Ascending aorta (tissue), 2 donors: ENCODE measurements around the gene DNAI1. TPM values are rescaled to one million over a fixed set of nuclear protein-coding genes. Genes with fewer than 3 reads are reported as not detected.

ENCODE experiments used
- DNase-seq, 2 donors: peaks; one replicate each; pipeline ENCODE4 v3.0.0-alpha.2; 2019; ENCODE audit warnings: low spot score in 2 of 2
- H3K27ac ChIP-seq, 2 donors: fragments of 200-600 bp; sonication (generic); one replicate each; pipeline ENCODE4 v1.5.1; 2016 to 2017; ENCODE audit warnings: mild to moderate bottlenecking in 1 of 2
- H3K27me3 ChIP-seq: fragments of 200-600 bp; sonication (generic); one replicate; pipeline ENCODE4 v1.5.1; 2017
- H3K36me3 ChIP-seq, 2 donors: fragments of 200-600 bp; sonication (generic); one replicate each; pipeline ENCODE4 v1.5.1; 2016
- H3K4me1 ChIP-seq, 2 donors: fragments of 200-600 bp; sonication (generic); one replicate each; pipeline ENCODE4 v1.5.1; 2016 to 2017; ENCODE audit warnings: mild to moderate bottlenecking in 1 of 2
- H3K4me3 ChIP-seq, 2 donors: fragments of 200-600 bp; sonication (generic); one replicate each; pipeline ENCODE4 v1.5.1; 2016 to 2017; ENCODE audit warnings: mild to moderate bottlenecking in 1 of 2
- H3K9me3 ChIP-seq, 2 donors: fragments of 200-600 bp; sonication (generic); one replicate each; pipeline ENCODE4 v1.5.1; 2016
- CTCF ChIP-seq, 3 experiments: fragments of 200-600 bp in 2 of 3; fragments of 450-650 bp in 1 of 3; sonication (generic) in 2 of 3; IDR thresholded peaks; one replicate each; pipeline ENCODE4 v1.5.1; 2016 to 2019; ENCODE audit warnings: antibody characterized with exemption in 3 of 3, mild to moderate bottlenecking in 1 of 3, moderate library complexity in 1 of 3
- intact Hi-C: fragments of 100-400 bp; cut with DNase I; formaldehyde crosslinking; loops from one replicate; pipeline ENCODE4 v1.15.1; 2023
- total RNA-seq: library from RNA; depleted of rRNA; stranded (reverse); fragments of >200 nt; gene quantifications from one replicate; pipeline ENCODE4 v1.1.0, GENCODE V29; 2016

DNAI1 gene
- total RNA-seq, 1 donor from 2014 or later: not detected

- Histone ChIP-seq H3K9me3 (no peaks in the 10 kb centered on the region), H3K36me3 (no peaks in the 10 kb centered on the region), H3K27ac (no peak overlapping the region), H3K4me1 (no peaks in the 10 kb centered on the region), H3K27me3 (no peaks in the 10 kb centered on the region), H3K4me3 (no peak overlapping the region)
- intact Hi-C loops: no loop called here
- DNase-seq: no peak
- TF ChIP-seq CTCF (IDR thresholded peaks at IDR 0.05): no peak
Measured at GRCh38 chr9:34492051-34492450, 33.4 kb downstream of the DNAI1 start.

GRCh38 chr9:34493972-34494535, 35.4 kb downstream of the DNAI1 start:
- no peak for DNase-seq

GRCh38 chr9:34496149-34496712, 37.6 kb downstream of the DNAI1 start:
- TF ChIP-seq CTCF (IDR thresholded peaks at IDR 0.05): no peak
- H3K9me3 ChIP-seq: no peaks in the 10 kb centered on the region
- H3K36me3 ChIP-seq: no peaks in the 10 kb centered on the region
- DNase-seq: no peak
- intact Hi-C loops: no loop called here
- H3K27ac ChIP-seq: no peak overlapping the region
- no peak overlapping the region for H3K4me3 ChIP-seq
- H3K4me1 ChIP-seq: no peaks in the 10 kb centered on the region
- H3K27me3 ChIP-seq: no peaks in the 10 kb centered on the region

More at GRCh38 chr9:34493972-34494535, 35.4 kb downstream of the DNAI1 start:
- no peaks in the 10 kb centered on the region for H3K27me3 ChIP-seq
- H3K4me3 ChIP-seq: no peak overlapping the region
- no peaks in the 10 kb centered on the region for H3K4me1 ChIP-seq
- H3K27ac ChIP-seq: no peak overlapping the region
- intact Hi-C loops: no loop called here
- H3K9me3 ChIP-seq: no peaks in the 10 kb centered on the region
- TF ChIP-seq CTCF (IDR thresholded peaks at IDR 0.05): no peak
- no peaks in the 10 kb centered on the region for H3K36me3 ChIP-seq

- Histone ChIP-seq H3K36me3 (no peaks in the 10 kb centered on the region), H3K27ac (no peak overlapping the region), H3K9me3 (no peaks in the 10 kb centered on the region), H3K4me1 (peaks cover 11 to 17% of the 10 kb centered on the region in 2 donors), H3K27me3 (no peaks in the 10 kb centered on the region), H3K4me3 (no peak overlapping the region)
- DNase-seq: no peak
- TF ChIP-seq CTCF (IDR thresholded peaks at IDR 0.05): no peak
- intact Hi-C loops: no loop called here
Measured at GRCh38 chr9:34498553-34498952, 39.9 kb downstream of the DNAI1 start.

GRCh38 chr9:34499076-34499475, 40.5 kb downstream of the DNAI1 start:
- Histone ChIP-seq H3K4me3 (no peak overlapping the region), H3K27me3 (no peaks in the 10 kb centered on the region), H3K36me3 (no peaks in the 10 kb centered on the region), H3K4me1 (peaks cover 11 to 17% of the 10 kb centered on the region in 2 donors), H3K9me3 (no peaks in the 10 kb centered on the region), H3K27ac (no peak overlapping the region)
- intact Hi-C loops: no loop called here
- no peak for TF ChIP-seq CTCF (IDR thresholded peaks at IDR 0.05)
- no peak for DNase-seq
